SK-N-SH treated with all-trans-retinoic acid at 6 μM for 48 hours (cell line): Measurements from ENCODE around the gene TBX5.

Experiments
- ATAC-seq: fragments of 200-7000 bp; cut with Tn5 transposase; 3 replicates; pipeline ENCODE4 v1.9.1; 2020; ENCODE audit warnings: mild to moderate bottlenecking, moderate library complexity
- ARNTL ChIP-seq: fragments of 450-650 bp; formaldehyde crosslinking; IDR thresholded peaks from 2 replicates; pipeline ENCODE4 v1.5.0; 2020; ENCODE audit warnings: low read depth, mild to moderate bottlenecking, moderate library complexity, borderline replicate concordance
- BACH2 ChIP-seq: fragments of 250-450 bp; sonication (Bioruptor Pico); IDR thresholded peaks from 2 replicates; pipeline ENCODE4 v1.9.0; 2021; ENCODE audit warnings: mild to moderate bottlenecking, borderline replicate concordance
- CSDC2 ChIP-seq: fragments of 250-450 bp; sonication (Bioruptor Pico); IDR thresholded peaks from 2 replicates; pipeline ENCODE4 v1.5.0; 2020; ENCODE audit warnings: mild to moderate bottlenecking, moderate library complexity
- ESRRG ChIP-seq: fragments of 250-450 bp; sonication (Bioruptor Pico); IDR thresholded peaks from 2 replicates; pipeline ENCODE4 v1.6.1; 2021; ENCODE audit warnings: mild to moderate bottlenecking
- GLIS3 ChIP-seq: fragments of 250-450 bp; sonication (Bioruptor Pico); IDR thresholded peaks from 2 replicates; pipeline ENCODE4 v1.5.0; 2020; ENCODE audit warnings: mild to moderate bottlenecking, moderate library complexity
- ISL1 ChIP-seq: fragments of 250-450 bp; sonication (Bioruptor Pico); IDR thresholded peaks from 2 replicates; pipeline ENCODE4 v2.1.2; 2022; ENCODE audit warnings: mild to moderate bottlenecking, moderate library complexity
- RARB ChIP-seq: fragments of 250-450 bp; sonication (Bioruptor Pico); IDR thresholded peaks from 2 replicates; pipeline ENCODE4 v1.8.0; 2021; ENCODE audit warnings: mild to moderate bottlenecking, moderate library complexity
- SNAI2 ChIP-seq: fragments of 250-450 bp; sonication (Bioruptor Pico); IDR thresholded peaks from 2 replicates; pipeline ENCODE4 v1.5.0; 2020; ENCODE audit warnings: mild to moderate bottlenecking, moderate library complexity
- TCF4 ChIP-seq: fragments of 250-450 bp; sonication (Bioruptor Pico); IDR thresholded peaks from 2 replicates; pipeline ENCODE4 v1.8.0; 2021; ENCODE audit warnings: mild to moderate bottlenecking, moderate library complexity, borderline replicate concordance
- TOX ChIP-seq: fragments of 250-450 bp; sonication (Bioruptor Pico); IDR thresholded peaks from 2 replicates; pipeline ENCODE4 v1.8.0; 2021; ENCODE audit warnings: mild to moderate bottlenecking, moderate library complexity, borderline replicate concordance
- ZC3H10 ChIP-seq: fragments of 250-450 bp; sonication (Bioruptor Pico); IDR thresholded peaks from 2 replicates; pipeline ENCODE4 v1.5.1; 2021; ENCODE audit warnings: mild to moderate bottlenecking, moderate library complexity
- ZFP3 ChIP-seq: fragments of 250-450 bp; sonication (Bioruptor Pico); IDR thresholded peaks from 2 replicates; pipeline ENCODE4 v1.5.0; 2020; ENCODE audit warnings: mild to moderate bottlenecking, moderate library complexity
- ZNF565 ChIP-seq: fragments of 450-650 bp; formaldehyde crosslinking; conservative IDR thresholded peaks from 2 replicates; pipeline ENCODE4 v1.5.0; 2020; ENCODE audit warnings: low read depth, mild to moderate bottlenecking, moderate library complexity
- ZNF70 ChIP-seq: fragments of 450-650 bp; formaldehyde crosslinking; IDR thresholded peaks from 2 replicates; pipeline ENCODE4 v1.5.0; 2020; ENCODE audit warnings: mild to moderate bottlenecking, moderate library complexity
- ZNF8 ChIP-seq: fragments of 450-650 bp; formaldehyde crosslinking; IDR thresholded peaks from 2 replicates; pipeline ENCODE4 v1.5.0; 2020; ENCODE audit warnings: mild to moderate bottlenecking, moderate library complexity
- TF ChIP-seq, protein P1 (sequence below): fragments of 250-450 bp; sonication (Bioruptor Pico); IDR thresholded peaks from 2 replicates; pipeline ENCODE4 v1.5.1; 2020; ENCODE audit warnings: low read depth, mild to moderate bottlenecking, moderate library complexity
- TF ChIP-seq, protein P2 (sequence below): fragments of 250-450 bp; sonication (Bioruptor Pico); IDR thresholded peaks from 2 replicates; pipeline ENCODE4 v1.5.0; 2020; ENCODE audit warnings: mild to moderate bottlenecking, moderate library complexity
- TF ChIP-seq, protein P3 (sequence below): fragments of 250-450 bp; sonication (Bioruptor Pico); IDR thresholded peaks from 2 replicates; pipeline ENCODE4 v1.5.1; 2021; ENCODE audit warnings: mild to moderate bottlenecking, moderate library complexity
- TF ChIP-seq, protein P4 (sequence below): fragments of 250-450 bp; sonication (Bioruptor Pico); IDR thresholded peaks from 2 replicates; pipeline ENCODE4 v1.8.0; 2020; ENCODE audit warnings: mild to moderate bottlenecking, moderate library complexity, borderline replicate concordance

Gene TBX5

DNA sequence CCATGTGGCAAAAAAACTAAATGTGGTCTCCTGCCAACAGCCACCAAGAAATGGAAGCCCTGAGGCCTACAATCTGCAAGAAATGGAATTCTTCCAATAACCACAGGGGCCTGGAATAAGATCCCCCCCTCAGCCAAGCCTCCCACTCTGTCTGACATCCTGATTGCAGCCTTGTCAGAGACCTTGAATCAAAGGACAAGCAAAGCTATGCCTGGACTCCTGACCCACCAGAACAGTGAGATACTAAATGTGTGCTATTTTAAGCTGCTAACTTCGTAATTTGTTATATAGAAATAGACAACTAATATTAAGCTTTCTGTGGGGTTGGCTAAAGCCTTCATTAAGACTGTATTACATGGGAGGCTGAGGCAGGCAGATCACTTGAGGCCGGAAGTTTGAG lies 77.7 kb downstream of the TBX5 start:
- TF ChIP-seq ZFP3: no peak
- no peak for TF ChIP-seq TOX (CRISPR knock-in tag)
- no peak for TF ChIP-seq ISL1 (CRISPR knock-in tag)
- TF ChIP-seq BACH2 (CRISPR knock-in tag): no peak
- TF ChIP-seq RARB (CRISPR knock-in tag): no peak
- TF ChIP-seq, protein P1, sequence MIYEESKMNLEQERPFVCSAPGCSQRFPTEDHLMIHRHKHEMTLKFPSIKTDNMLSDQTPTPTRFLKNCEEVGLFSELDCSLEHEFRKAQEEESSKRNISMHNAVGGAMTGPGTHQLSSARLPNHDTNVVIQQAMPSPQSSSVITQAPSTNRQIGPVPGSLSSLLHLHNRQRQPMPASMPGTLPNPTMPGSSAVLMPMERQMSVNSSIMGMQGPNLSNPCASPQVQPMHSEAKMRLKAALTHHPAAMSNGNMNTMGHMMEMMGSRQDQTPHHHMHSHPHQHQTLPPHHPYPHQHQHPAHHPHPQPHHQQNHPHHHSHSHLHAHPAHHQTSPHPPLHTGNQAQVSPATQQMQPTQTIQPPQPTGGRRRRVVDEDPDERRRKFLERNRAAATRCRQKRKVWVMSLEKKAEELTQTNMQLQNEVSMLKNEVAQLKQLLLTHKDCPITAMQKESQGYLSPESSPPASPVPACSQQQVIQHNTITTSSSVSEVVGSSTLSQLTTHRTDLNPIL: no peak
- TF ChIP-seq ESRRG: no peak
- TF ChIP-seq, protein P2, sequence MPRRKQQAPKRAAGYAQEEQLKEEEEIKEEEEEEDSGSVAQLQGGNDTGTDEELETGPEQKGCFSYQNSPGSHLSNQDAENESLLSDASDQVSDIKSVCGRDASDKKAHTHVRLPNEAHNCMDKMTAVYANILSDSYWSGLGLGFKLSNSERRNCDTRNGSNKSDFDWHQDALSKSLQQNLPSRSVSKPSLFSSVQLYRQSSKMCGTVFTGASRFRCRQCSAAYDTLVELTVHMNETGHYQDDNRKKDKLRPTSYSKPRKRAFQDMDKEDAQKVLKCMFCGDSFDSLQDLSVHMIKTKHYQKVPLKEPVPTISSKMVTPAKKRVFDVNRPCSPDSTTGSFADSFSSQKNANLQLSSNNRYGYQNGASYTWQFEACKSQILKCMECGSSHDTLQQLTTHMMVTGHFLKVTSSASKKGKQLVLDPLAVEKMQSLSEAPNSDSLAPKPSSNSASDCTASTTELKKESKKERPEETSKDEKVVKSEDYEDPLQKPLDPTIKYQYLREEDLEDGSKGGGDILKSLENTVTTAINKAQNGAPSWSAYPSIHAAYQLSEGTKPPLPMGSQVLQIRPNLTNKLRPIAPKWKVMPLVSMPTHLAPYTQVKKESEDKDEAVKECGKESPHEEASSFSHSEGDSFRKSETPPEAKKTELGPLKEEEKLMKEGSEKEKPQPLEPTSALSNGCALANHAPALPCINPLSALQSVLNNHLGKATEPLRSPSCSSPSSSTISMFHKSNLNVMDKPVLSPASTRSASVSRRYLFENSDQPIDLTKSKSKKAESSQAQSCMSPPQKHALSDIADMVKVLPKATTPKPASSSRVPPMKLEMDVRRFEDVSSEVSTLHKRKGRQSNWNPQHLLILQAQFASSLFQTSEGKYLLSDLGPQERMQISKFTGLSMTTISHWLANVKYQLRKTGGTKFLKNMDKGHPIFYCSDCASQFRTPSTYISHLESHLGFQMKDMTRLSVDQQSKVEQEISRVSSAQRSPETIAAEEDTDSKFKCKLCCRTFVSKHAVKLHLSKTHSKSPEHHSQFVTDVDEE (CRISPR knock-in tag): no peak
- TF ChIP-seq SNAI2 (CRISPR knock-in tag): no peak
- TF ChIP-seq CSDC2: no peak
- no peak for TF ChIP-seq ZNF70 (CRISPR knock-in tag)
- no peak for TF ChIP-seq ZNF8 (CRISPR knock-in tag)
- no peak for TF ChIP-seq TCF4 (CRISPR knock-in tag)
- no peak for TF ChIP-seq ARNTL (CRISPR knock-in tag)
- no peak for TF ChIP-seq ZNF565 (CRISPR knock-in tag)
- TF ChIP-seq, protein P3, sequence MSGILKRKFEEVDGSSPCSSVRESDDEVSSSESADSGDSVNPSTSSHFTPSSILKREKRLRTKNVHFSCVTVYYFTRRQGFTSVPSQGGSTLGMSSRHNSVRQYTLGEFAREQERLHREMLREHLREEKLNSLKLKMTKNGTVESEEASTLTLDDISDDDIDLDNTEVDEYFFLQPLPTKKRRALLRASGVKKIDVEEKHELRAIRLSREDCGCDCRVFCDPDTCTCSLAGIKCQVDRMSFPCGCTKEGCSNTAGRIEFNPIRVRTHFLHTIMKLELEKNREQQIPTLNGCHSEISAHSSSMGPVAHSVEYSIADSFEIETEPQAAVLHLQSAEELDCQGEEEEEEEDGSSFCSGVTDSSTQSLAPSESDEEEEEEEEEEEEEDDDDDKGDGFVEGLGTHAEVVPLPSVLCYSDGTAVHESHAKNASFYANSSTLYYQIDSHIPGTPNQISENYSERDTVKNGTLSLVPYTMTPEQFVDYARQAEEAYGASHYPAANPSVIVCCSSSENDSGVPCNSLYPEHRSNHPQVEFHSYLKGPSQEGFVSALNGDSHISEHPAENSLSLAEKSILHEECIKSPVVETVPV (CRISPR knock-in tag): no peak
- TF ChIP-seq ZC3H10 (CRISPR knock-in tag): no peak
- ATAC-seq: no peak

DNA sequence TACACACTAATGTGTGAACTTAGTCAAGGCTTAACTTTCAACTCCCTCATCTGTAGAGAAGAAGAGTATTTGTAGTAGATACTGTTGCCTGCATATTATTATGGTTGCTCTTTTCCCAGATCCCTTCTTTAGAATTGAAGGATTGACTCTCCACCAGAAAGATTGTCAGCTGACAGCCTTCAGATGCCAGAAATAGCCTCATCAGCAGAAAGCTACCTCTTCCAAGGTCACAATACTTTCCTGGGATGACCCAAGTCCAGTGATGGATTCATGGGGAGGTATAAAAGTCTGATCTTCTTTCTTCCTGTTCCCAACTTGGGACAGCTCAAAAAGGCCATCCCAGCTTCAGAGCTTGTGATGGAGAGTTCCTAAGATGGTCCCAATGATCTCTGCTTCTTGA lies 78.2 kb downstream of the TBX5 start:
- TF ChIP-seq ARNTL (CRISPR knock-in tag): no peak
- no peak for TF ChIP-seq CSDC2
- TF ChIP-seq, protein P1: no peak
- TF ChIP-seq, protein P3 (CRISPR knock-in tag): no peak
- TF ChIP-seq ISL1 (CRISPR knock-in tag): no peak
- no peak for TF ChIP-seq TCF4 (CRISPR knock-in tag)
- TF ChIP-seq GLIS3 (CRISPR knock-in tag): no peak
- TF ChIP-seq ZC3H10 (CRISPR knock-in tag): no peak
- TF ChIP-seq, protein P4, sequence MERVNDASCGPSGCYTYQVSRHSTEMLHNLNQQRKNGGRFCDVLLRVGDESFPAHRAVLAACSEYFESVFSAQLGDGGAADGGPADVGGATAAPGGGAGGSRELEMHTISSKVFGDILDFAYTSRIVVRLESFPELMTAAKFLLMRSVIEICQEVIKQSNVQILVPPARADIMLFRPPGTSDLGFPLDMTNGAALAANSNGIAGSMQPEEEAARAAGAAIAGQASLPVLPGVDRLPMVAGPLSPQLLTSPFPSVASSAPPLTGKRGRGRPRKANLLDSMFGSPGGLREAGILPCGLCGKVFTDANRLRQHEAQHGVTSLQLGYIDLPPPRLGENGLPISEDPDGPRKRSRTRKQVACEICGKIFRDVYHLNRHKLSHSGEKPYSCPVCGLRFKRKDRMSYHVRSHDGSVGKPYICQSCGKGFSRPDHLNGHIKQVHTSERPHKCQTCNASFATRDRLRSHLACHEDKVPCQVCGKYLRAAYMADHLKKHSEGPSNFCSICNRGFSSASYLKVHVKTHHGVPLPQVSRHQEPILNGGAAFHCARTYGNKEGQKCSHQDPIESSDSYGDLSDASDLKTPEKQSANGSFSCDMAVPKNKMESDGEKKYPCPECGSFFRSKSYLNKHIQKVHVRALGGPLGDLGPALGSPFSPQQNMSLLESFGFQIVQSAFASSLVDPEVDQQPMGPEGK (CRISPR knock-in tag): no peak
- no peak for ATAC-seq

DNA sequence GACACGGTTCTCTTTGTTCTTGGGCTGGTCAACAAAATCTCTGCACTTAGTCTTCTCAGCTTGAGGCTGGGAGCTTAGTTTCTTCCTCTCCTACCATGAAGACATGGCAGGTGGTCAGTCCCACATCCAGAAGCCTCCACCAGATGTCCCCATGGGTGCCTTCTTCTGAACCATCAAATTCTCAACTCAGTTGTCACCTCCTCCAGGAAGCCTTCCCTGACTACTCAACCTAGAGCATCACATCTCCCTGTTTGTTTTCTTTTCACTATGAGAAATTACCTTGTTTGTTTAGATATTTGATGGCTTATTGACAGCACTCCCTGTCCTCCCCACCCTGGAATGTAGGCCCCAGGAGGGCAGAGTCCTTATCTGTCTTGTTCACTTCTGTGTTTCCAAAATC lies 84.4 kb downstream of the TBX5 start:
- no peak for TF ChIP-seq ESRRG
- TF ChIP-seq SNAI2 (CRISPR knock-in tag): no peak
- TF ChIP-seq ZNF8 (CRISPR knock-in tag): no peak
- TF ChIP-seq TOX (CRISPR knock-in tag): no peak
- TF ChIP-seq RARB (CRISPR knock-in tag): no peak
- no peak for ATAC-seq
